Endometrial microvascular endothelial cells (primary cell): ENCODE results near the gene CDH12. TPM values are rescaled to one million over a fixed set of nuclear protein-coding genes. Genes with fewer than 3 reads are reported as not detected.
"Not testable (repeated sequence)": the region's sequence is repeated elsewhere in the genome, so short reads cannot be mapped to it uniquely, and the experiment has no call there.

ENCODE experiments used
- in situ Hi-C: cut with HindIII; loops from 2 replicates; pipeline ENCODE4 v1.10.0; 2017; ENCODE audit warnings: low sequenced_read_pairs, low pct_unique_long_range_greater_than_20kb; ENCODE audit errors: inconsistent ontology term
- total RNA-seq: library from RNA; depleted of rRNA; stranded (reverse); fragments of >200 nt; gene quantifications from one replicate; pipeline ENCODE4 v1.2.3, GENCODE V29; 2015; ENCODE audit errors: inconsistent ontology term

CDH12 gene
- not detected for total RNA-seq

GRCh38 chr5:22852807-22853660 lies at the start of gene CDH12:
CDH12 (minus strand) TSS chr5:22853344.
- in situ Hi-C loops, result no loop called here

- in situ Hi-C loops, result no loop called here
Observed at GRCh38 chr5:22901885-22902284, 48.7 kb upstream of the CDH12 start.

- in situ Hi-C loops, result no loop called here
Observed at GRCh38 chr5:22900801-22901310, 47.7 kb upstream of the CDH12 start.

- in situ Hi-C loops, result no loop called here
Observed at GRCh38 chr5:22899341-22899740, 46.2 kb upstream of the CDH12 start.

GRCh38 chr5:22896152-22896551 lies 43.0 kb upstream of the CDH12 start:
- in situ Hi-C loops, result no loop called here

- in situ Hi-C loops, result no loop called here
Observed at GRCh38 chr5:22892441-22892840, 39.3 kb upstream of the CDH12 start.

- in situ Hi-C loops, result no loop called here
Observed at GRCh38 chr5:22889720-22890119, 36.6 kb upstream of the CDH12 start.

- in situ Hi-C loops, result no loop called here
Observed at GRCh38 chr5:22887566-22887965, 34.4 kb upstream of the CDH12 start.

- in situ Hi-C loops, result not testable (repeated sequence)
Observed at GRCh38 chr5:22858911-22859310, 5.8 kb upstream of the CDH12 start.

GRCh38 chr5:22855824-22856223 lies 2.7 kb upstream of the CDH12 start:
- in situ Hi-C loops, result no loop called here

GRCh38 chr5:22850981-22851380 lies 2.2 kb downstream of the CDH12 start:
- in situ Hi-C loops, result no loop called here

- in situ Hi-C loops, result no loop called here
Observed at GRCh38 chr5:22846693-22847092, 6.5 kb downstream of the CDH12 start.

GRCh38 chr5:22844636-22845035 lies 8.5 kb downstream of the CDH12 start:
- in situ Hi-C loops, result no loop called here

GRCh38 chr5:22844155-22844554 lies 9.0 kb downstream of the CDH12 start:
- in situ Hi-C loops, result no loop called here

GRCh38 chr5:22842574-22842973 lies 10.6 kb downstream of the CDH12 start:
- in situ Hi-C loops, result no loop called here

- in situ Hi-C loops, result no loop called here
Observed at GRCh38 chr5:22837803-22838202, 15.3 kb downstream of the CDH12 start.

- in situ Hi-C loops, result no loop called here
Observed at GRCh38 chr5:22835686-22836085, 17.5 kb downstream of the CDH12 start.

- in situ Hi-C loops, result no loop called here
Observed at GRCh38 chr5:22793463-22793862, 59.7 kb downstream of the CDH12 start.

GRCh38 chr5:22787807-22788206 lies 65.3 kb downstream of the CDH12 start:
- in situ Hi-C loops, result no loop called here

- in situ Hi-C loops, result no loop called here
Observed at GRCh38 chr5:22787398-22787797, 65.7 kb downstream of the CDH12 start.

- in situ Hi-C loops, result no loop called here
Observed at GRCh38 chr5:22780756-22781155, 72.4 kb downstream of the CDH12 start.
